Activated B cell treated with CpG ODN at 0.5 μM for 24 hours (primary cell): ENCODE results near the gene ICA1. TPM values are rescaled to one million over a fixed set of nuclear protein-coding genes. Genes with fewer than 3 reads are reported as not detected.
A peak's percentile ranks its signal among the peaks of the same experiment; 100 is the strongest.

ENCODE experiments used
- ATAC-seq: fragments of 200-7000 bp; cut with Tn5 transposase; one replicate; pipeline ENCODE4 v1.10.0; 2021; ENCODE audit warnings: low read depth, mild to moderate bottlenecking, moderate library complexity
- CTCF ChIA-PET: fragments of 350-600 bp; sonication (Branson Sonifier 250); formaldehyde crosslinking; loops from one replicate; lab custom pipeline; 2021; ENCODE audit warnings: antibody characterized with exemption; lab: Charles Lee
- POLR2A ChIA-PET: fragments of 350-600 bp; sonication (Branson Sonifier 250); formaldehyde crosslinking; loops from one replicate; lab custom pipeline; 2021; ENCODE audit warnings: antibody characterized with exemption; lab: Charles Lee
- DNase-seq: peaks from one replicate; pipeline ENCODE4 v3.0.0; 2022
- H3K27ac Mint-ChIP-seq: one replicate; pipeline ENCODE4 v1.8.0; 2020; ENCODE audit warnings: mixed read lengths
- H3K27me3 Mint-ChIP-seq: one replicate; pipeline ENCODE4 v1.8.0; 2021; ENCODE audit warnings: mixed read lengths
- H3K36me3 Mint-ChIP-seq: one replicate; pipeline ENCODE4 v1.8.0; 2021; ENCODE audit warnings: low read depth, mixed read lengths
- H3K4me1 Mint-ChIP-seq: one replicate; pipeline ENCODE4 v1.8.0; 2021; ENCODE audit warnings: mixed read lengths
- H3K4me3 Mint-ChIP-seq: one replicate; pipeline ENCODE4 v1.8.0; 2020; ENCODE audit warnings: mild to moderate bottlenecking, mixed read lengths
- H3K9me3 Mint-ChIP-seq: one replicate; pipeline ENCODE4 v1.8.0; 2020; ENCODE audit warnings: mixed read lengths
- CTCF ChIP-seq: fragments of 200-600 bp; IDR thresholded peaks from one replicate; pipeline ENCODE4 v1.8.0; 2022; ENCODE audit warnings: antibody characterized with exemption, mild to moderate bottlenecking
- intact Hi-C: fragments of 100-400 bp; cut with micrococcal nuclease; formaldehyde crosslinking; loops from one replicate; pipeline ENCODE4 v1.15.1; 2024
- total RNA-seq: library from RNA; stranded (reverse); gene quantifications from 2 replicates; pipeline ENCODE4 v1.2.3, GENCODE V29; 2022

ICA1 gene
- total RNA-seq, 1 donor from 2014 or later, result not detected

GRCh38 chr7:8131694-8132605, 130.0 kb downstream of the ICA1 start:
- H3K9me3 Mint-ChIP-seq, result no peaks in the 10 kb centered on the region
- peak; percentile 25 for ATAC-seq
- POLR2A ChIA-PET, result interaction anchor here (1.5 kb wide), 1 partner anchor 16 kb away, joined by 5 read pairs; no protein-coding TSS in a partner anchor
- CTCF ChIA-PET, result interaction anchor here (0.7 to 1.5 kb wide), 2 partner anchors 16 to 54 kb away, joined by 3 read pairs; no protein-coding TSS in a partner anchor
- no peaks in the 10 kb centered on the region for H3K36me3 Mint-ChIP-seq
- DNase-seq, result no peak
- no peaks in the 10 kb centered on the region for H3K27me3 Mint-ChIP-seq
- H3K4me3 Mint-ChIP-seq, result no peak overlapping the region
- peak overlapping the region; percentile 36 for H3K27ac Mint-ChIP-seq
- H3K4me1 Mint-ChIP-seq, result peaks cover 67% of the 10 kb centered on the region
- no peak for TF ChIP-seq CTCF
- intact Hi-C loops, result no loop called here

- ChIA-PET POLR2A (no interaction called here), CTCF (interaction anchor here (1.5 kb wide), 1 partner anchor 55 kb away, joined by 3 read pairs; no protein-coding TSS in a partner anchor)
- peaks cover 76% of the 10 kb centered on the region for H3K4me1 Mint-ChIP-seq
- H3K9me3 Mint-ChIP-seq, result no peaks in the 10 kb centered on the region
- no peak for TF ChIP-seq CTCF
- intact Hi-C loops, result no loop called here
- DNase-seq, result no peak
- no peak overlapping the region for H3K4me3 Mint-ChIP-seq
- H3K27me3 Mint-ChIP-seq, result no peaks in the 10 kb centered on the region
- no peak for ATAC-seq
- H3K27ac Mint-ChIP-seq, result peak overlapping the region; percentile 15
- H3K36me3 Mint-ChIP-seq, result no peaks in the 10 kb centered on the region
Observed at GRCh38 chr7:8130663-8131062, 131.3 kb downstream of the ICA1 start.

GRCh38 chr7:8129318-8129659, 132.7 kb downstream of the ICA1 start:
- TF ChIP-seq CTCF, result no peak
- Mint-ChIP-seq H3K27me3 (no peaks in the 10 kb centered on the region), H3K4me1 (peaks cover 83% of the 10 kb centered on the region), H3K36me3 (no peaks in the 10 kb centered on the region), H3K27ac (no peak overlapping the region), H3K4me3 (no peak overlapping the region), H3K9me3 (no peaks in the 10 kb centered on the region)
- intact Hi-C loops, result loop anchor here (5.0 kb wide), 1 partner anchor 447 kb away; no protein-coding TSS in a partner anchor
- ChIA-PET POLR2A (no interaction called here), CTCF (no interaction called here)
- ATAC-seq (no peak), DNase-seq (no peak)

- H3K27me3 Mint-ChIP-seq, result no peaks in the 10 kb centered on the region
- POLR2A ChIA-PET, result no interaction called here
- H3K36me3 Mint-ChIP-seq, result no peaks in the 10 kb centered on the region
- H3K4me1 Mint-ChIP-seq, result peaks cover 77% of the 10 kb centered on the region
- H3K4me3 Mint-ChIP-seq, result peak overlapping the region; percentile 45
- CTCF ChIA-PET, result no interaction called here
- peak overlapping the region; percentile 78 for H3K27ac Mint-ChIP-seq
- DNase-seq (no peak), ATAC-seq (no peak)
- intact Hi-C loops, result loop anchor here (5.0 kb wide), 1 partner anchor 446 kb away; no protein-coding TSS in a partner anchor
- no peaks in the 10 kb centered on the region for H3K9me3 Mint-ChIP-seq
- TF ChIP-seq CTCF, result no peak
Observed at GRCh38 chr7:8128449-8129317, 133.3 kb downstream of the ICA1 start.
